Transverse colon (tissue), 4 donors: Measurements from ENCODE around the gene SLC6A4. TPM values are rescaled to one million over a fixed set of nuclear protein-coding genes. Genes with fewer than 3 reads are reported as not detected.

Source experiments
- DNase-seq: peaks from one replicate; pipeline ENCODE4 v3.0.0-alpha.2; 2019
- H3K27ac ChIP-seq, 4 donors: fragments of 200-600 bp; sonication (generic); 2 replicates each; pipeline ENCODE4 v1.5.1; 2016 to 2018; ENCODE audit warnings: inconsistent platforms in 4 of 4
- H3K27me3 ChIP-seq: fragments of 200-600 bp; sonication (generic); 2 replicates; pipeline ENCODE4 v1.5.1; 2017; ENCODE audit warnings: inconsistent platforms
- H3K36me3 ChIP-seq, 4 donors: fragments of 200-600 bp; sonication (generic); 2 replicates each; pipeline ENCODE4 v1.5.1; 2017 to 2019; ENCODE audit warnings: inconsistent platforms in 4 of 4
- H3K4me1 ChIP-seq, 4 donors: fragments of 200-600 bp; sonication (generic); 2 replicates each; pipeline ENCODE4 v1.5.1; 2017 to 2020; ENCODE audit warnings: inconsistent platforms in 4 of 4
- H3K4me3 ChIP-seq, 4 donors: fragments of 200-600 bp; sonication (generic); 1 replicate in 1 of 4; 2 replicates in 3 of 4; pipeline versions ENCODE4 v1.5.1 to v1.6.1; 2017 to 2019; ENCODE audit warnings: inconsistent platforms in 4 of 4
- H3K9me3 ChIP-seq, 2 donors: fragments of 200-600 bp; sonication (generic); 2 replicates each; pipeline ENCODE4 v1.5.1; 2017 to 2019; ENCODE audit warnings: inconsistent platforms in 2 of 2
- CTCF ChIP-seq, 5 experiments: fragments of 200-600 bp in 3 of 5; fragments of 450-650 bp in 2 of 5; sonication (generic) in 3 of 5; IDR thresholded peaks; 1 replicate in 2 of 5; 2 replicates in 3 of 5; pipeline ENCODE4 v1.5.1; 2016 to 2017; ENCODE audit warnings: antibody characterized with exemption in 5 of 5, inconsistent platforms in 3 of 5, mild to moderate bottlenecking in 2 of 5, moderate library complexity in 1 of 5
- EP300 ChIP-seq: sonication (generic); formaldehyde crosslinking; IDR thresholded peaks from one replicate; pipeline ENCODE4 v1.6.1; 2017; ENCODE audit warnings: antibody characterized with exemption, low read depth
- POLR2A ChIP-seq: fragments of 450-650 bp; IDR thresholded peaks from one replicate; pipeline ENCODE4 v1.6.1; 2016; ENCODE audit warnings: antibody characterized with exemption, mild to moderate bottlenecking, moderate library complexity
- POLR2AphosphoS5 ChIP-seq, 3 donors: sonication (generic); formaldehyde crosslinking; IDR thresholded peaks; one replicate each; pipeline ENCODE4 v1.6.1; 2016; ENCODE audit warnings: antibody characterized with exemption in 3 of 3
- WGBS, 2 donors: methylation state at CpG; one replicate each; pipeline ENCODE4 v1.1.5; 2018; ENCODE audit warnings: low coverage in 1 of 2; 5-methylcytosine and 5-hydroxymethylcytosine counted together
- in situ Hi-C, 4 donors: fragments of 200-750 bp; cut with MboI; loops; one replicate each; pipeline versions ENCODE4 v1.15.0 to v1.15.1; 2017; ENCODE audit warnings: low sequenced_read_pairs in 3 of 4, low pct_ligation_motif_present in 1 of 4, low pct_unique_long_range_greater_than_20kb in 1 of 4
- intact Hi-C: fragments of 100-400 bp; cut with DNase I; formaldehyde crosslinking; loops from one replicate; pipeline ENCODE4 v1.15.1; 2023; ENCODE audit warnings: low total_unique reads
- total RNA-seq, 4 donors: library from RNA; depleted of rRNA; stranded (reverse); fragments of >200 nt; gene quantifications; one replicate each; pipeline ENCODE4 v1.1.0, GENCODE V29; 2016

SLC6A4 gene
- total RNA-seq, 4 donors from 2014 or later = 0.16 to 4.8 TPM; not detected in 2

DNA sequence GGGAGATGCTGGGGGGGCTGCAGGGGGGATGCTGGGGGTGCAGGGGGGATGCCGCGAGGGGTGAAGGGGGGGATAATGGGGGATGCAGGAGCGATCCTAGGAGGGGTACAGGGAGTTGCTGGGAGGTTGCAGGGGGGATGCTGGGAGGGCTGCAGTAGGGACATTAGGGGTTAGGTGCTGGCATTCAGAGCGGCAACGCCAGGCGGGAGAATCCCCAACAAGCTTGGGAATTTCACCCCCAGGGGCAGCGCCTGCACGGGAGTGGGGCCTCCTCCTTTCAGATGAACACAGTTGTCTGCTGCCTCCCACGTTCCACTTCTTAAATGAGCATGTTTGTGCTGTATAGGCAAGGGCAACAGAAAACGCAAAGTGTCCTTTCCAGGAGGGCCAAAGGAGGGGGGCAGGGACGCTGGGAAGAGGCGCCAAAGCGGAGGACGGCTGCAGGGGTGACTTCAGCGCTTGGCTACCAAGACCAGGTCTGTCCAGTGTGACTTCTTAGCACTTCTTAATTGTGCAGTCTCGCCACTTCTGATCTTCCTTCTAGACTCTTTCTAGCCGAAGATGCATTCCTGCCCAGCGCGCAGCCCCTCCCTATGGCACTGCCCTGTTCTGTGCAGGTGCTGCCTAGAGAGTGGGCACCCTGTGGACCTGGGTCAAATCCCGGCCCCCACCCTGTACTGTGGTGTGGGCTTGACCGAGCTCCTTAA, 2.0 kb upstream of the SLC6A4 start:
- H3K36me3 ChIP-seq = no peaks in the 10 kb centered on the region
- peaks cover 71% of the 10 kb centered on the region for H3K27me3 ChIP-seq
- H3K4me3 ChIP-seq = no peak overlapping the region
- in situ Hi-C loops = no loop called here
- no peak overlapping the region for H3K27ac ChIP-seq
- H3K9me3 ChIP-seq = no peaks in the 10 kb centered on the region
- WGBS, 2 donors = 28% methylated on average over 21 of the region's 21 CpGs; no CpG with 5 or more reads in 1 of the 2 donors
- TF ChIP-seq POLR2A = no peak
- H3K4me1 ChIP-seq = peaks cover 8 to 24% (median 18%) of the 10 kb centered on the region in 4 donors
- no peak for DNase-seq
- intact Hi-C loops = loop anchor here (5.0 kb wide), 1 partner anchor 135 kb away; no protein-coding TSS in a partner anchor

DNA sequence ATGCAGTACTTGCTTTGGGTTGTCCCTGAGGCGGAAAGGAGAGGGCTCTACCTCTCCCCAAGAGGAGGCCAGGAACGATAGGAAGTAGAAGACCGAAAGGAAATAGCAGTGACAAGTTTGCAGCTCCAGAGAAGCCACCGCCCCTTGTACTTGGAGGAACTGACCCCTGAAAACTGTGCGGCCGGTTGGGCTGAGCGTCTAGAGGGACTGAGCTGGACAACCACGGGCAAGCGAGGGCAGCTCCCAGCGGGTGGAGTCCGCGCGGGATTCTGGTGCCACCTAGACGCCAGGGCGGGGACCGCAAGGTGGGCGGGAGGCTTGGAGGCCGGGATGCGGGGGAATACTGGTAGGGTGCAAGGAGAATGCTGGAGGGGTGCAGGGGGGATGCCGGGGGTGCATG, 1.3 kb upstream of the SLC6A4 start:
- in situ Hi-C loops = no loop called here
- WGBS, 2 donors = 5 to 6% methylated on average over 8 to 15 of the region's 20 CpGs
- DNase-seq = peak; percentile 66
- Histone ChIP-seq H3K36me3 (no peaks in the 10 kb centered on the region), H3K9me3 (no peaks in the 10 kb centered on the region), H3K4me1 (peaks cover 8 to 24% (median 18%) of the 10 kb centered on the region in 4 donors), H3K27ac (no peak overlapping the region), H3K27me3 (peaks cover 78% of the 10 kb centered on the region), H3K4me3 (peak overlapping the region in 1 of 4 donors; percentile 49)
- intact Hi-C loops = loop anchor here (5.0 kb wide), 1 partner anchor 134 kb away; no protein-coding TSS in a partner anchor
- TF ChIP-seq EP300 = no peak
- peak; percentile 33 to 50 (median 40) for TF ChIP-seq CTCF (IDR thresholded peaks at IDR 0.05)

- peaks cover 79% of the 10 kb centered on the region for H3K27me3 ChIP-seq
- no peaks in the 10 kb centered on the region for H3K9me3 ChIP-seq
- in situ Hi-C loops = no loop called here
- H3K4me1 ChIP-seq = peaks cover 8 to 24% (median 18%) of the 10 kb centered on the region in 4 donors
- TF ChIP-seq CTCF (IDR thresholded peaks at IDR 0.05) (no peak), POLR2A (no peak), POLR2AphosphoS5 (IDR thresholded peaks at IDR 0.05) (no peak), EP300 (no peak)
- no peak for DNase-seq
- intact Hi-C loops = loop anchor here (5.0 kb wide), 1 partner anchor 134 kb away; no protein-coding TSS in a partner anchor
- 30 to 52% methylated on average over 4 to 10 of the region's 10 CpGs for WGBS, 2 donors
- H3K4me3 ChIP-seq = peak overlapping the region in 1 of 4 donors; percentile 49
- H3K36me3 ChIP-seq = no peaks in the 10 kb centered on the region
- H3K27ac ChIP-seq = no peak overlapping the region
Observed at GRCh38 chr17:30236297-30236624, 764 bp upstream of the SLC6A4 start.

- DNase-seq = no peak
- H3K27ac ChIP-seq = no peak overlapping the region
- TF ChIP-seq POLR2A = no peak
- in situ Hi-C loops = no loop called here
- 20 to 24% methylated on average over 1 to 12 of the region's 12 CpGs for WGBS, 2 donors
- no peaks in the 10 kb centered on the region for H3K9me3 ChIP-seq
- peaks cover 8 to 24% (median 18%) of the 10 kb centered on the region in 4 donors for H3K4me1 ChIP-seq
- peaks cover 84% of the 10 kb centered on the region for H3K27me3 ChIP-seq
- H3K4me3 ChIP-seq = peak overlapping the region in 3 of 4 donors; percentile 22 to 49 (median 32)
- intact Hi-C loops = loop anchor here (5.0 kb wide), 1 partner anchor 133 kb away; no protein-coding TSS in a partner anchor
- H3K36me3 ChIP-seq = no peaks in the 10 kb centered on the region
Observed at GRCh38 chr17:30234964-30235363, 533 bp downstream of the SLC6A4 start.

GRCh38 chr17:30234296-30234695, 1.2 kb downstream of the SLC6A4 start:
- peaks cover 8 to 24% (median 18%) of the 10 kb centered on the region in 4 donors for H3K4me1 ChIP-seq
- no peak for TF ChIP-seq EP300
- TF ChIP-seq POLR2A = no peak
- no peak for TF ChIP-seq CTCF (IDR thresholded peaks at IDR 0.05)
- no peak for TF ChIP-seq POLR2AphosphoS5 (IDR thresholded peaks at IDR 0.05)
- intact Hi-C loops = no loop called here
- H3K27ac ChIP-seq = no peak overlapping the region
- H3K9me3 ChIP-seq = no peaks in the 10 kb centered on the region
- 74 to 92% methylated on average over 5 to 6 of the region's 6 CpGs for WGBS, 2 donors
- H3K36me3 ChIP-seq = no peaks in the 10 kb centered on the region
- in situ Hi-C loops = no loop called here
- peaks cover 77% of the 10 kb centered on the region for H3K27me3 ChIP-seq
- H3K4me3 ChIP-seq = no peak overlapping the region
- DNase-seq = no peak
